Adrenal gland (tissue), 5 donors: ENCODE data around the gene CRISPLD2.

Experiments
- CTCF ChIP-seq, 6 experiments: fragments of 450-650 bp in 4 of 6; fragments of 200-600 bp in 2 of 6; sonication (generic) in 1 of 6; IDR thresholded peaks; 1 replicate in 5 of 6; 2 replicates in 1 of 6; pipeline versions ENCODE4 v1.5.1 to v1.8.0; 2016 to 2021; ENCODE audit warnings: antibody characterized with exemption in 6 of 6, mild to moderate bottlenecking in 2 of 6, moderate library complexity in 1 of 6
- POLR2A ChIP-seq, 2 donors: fragments of 450-650 bp; IDR thresholded peaks; one replicate each; pipeline ENCODE4 v1.6.1; 2017; ENCODE audit warnings: antibody characterized with exemption in 2 of 2, mild to moderate bottlenecking in 2 of 2, moderate library complexity in 1 of 2
- donor health status: DM: no; HTN: no; CAD: no.

DNA sequence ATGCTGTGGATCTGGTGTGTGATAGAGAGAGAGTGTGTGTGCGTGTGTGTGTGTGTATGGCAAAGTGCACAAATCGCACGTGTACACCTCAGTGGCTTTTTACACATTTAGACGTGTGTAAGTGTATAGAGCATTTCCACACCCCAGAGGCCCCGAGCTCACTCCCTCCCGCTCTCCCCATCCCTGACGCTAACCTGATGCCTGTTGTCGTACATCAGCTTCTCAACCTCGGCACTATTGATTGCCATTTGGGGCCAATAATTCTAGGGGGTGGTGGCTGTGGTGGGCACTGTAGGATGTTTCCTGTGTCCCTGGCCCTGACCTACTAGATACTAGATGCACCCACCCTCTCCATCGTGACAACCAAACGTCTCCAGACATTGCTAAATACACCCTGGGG is 30.4 kb upstream of the CRISPLD2 start:
- TF ChIP-seq POLR2A (IDR thresholded peaks at IDR 0.05), result no peak
- no peak for TF ChIP-seq CTCF (IDR thresholded peaks at IDR 0.05)
